Measurements from ENCODE around the gene NCKAP5L.

GRCh38 chr12:49832836-49833421 lies 4.7 kb upstream of the NCKAP5L start:
- TF ChIP-seq, protein P1, sequence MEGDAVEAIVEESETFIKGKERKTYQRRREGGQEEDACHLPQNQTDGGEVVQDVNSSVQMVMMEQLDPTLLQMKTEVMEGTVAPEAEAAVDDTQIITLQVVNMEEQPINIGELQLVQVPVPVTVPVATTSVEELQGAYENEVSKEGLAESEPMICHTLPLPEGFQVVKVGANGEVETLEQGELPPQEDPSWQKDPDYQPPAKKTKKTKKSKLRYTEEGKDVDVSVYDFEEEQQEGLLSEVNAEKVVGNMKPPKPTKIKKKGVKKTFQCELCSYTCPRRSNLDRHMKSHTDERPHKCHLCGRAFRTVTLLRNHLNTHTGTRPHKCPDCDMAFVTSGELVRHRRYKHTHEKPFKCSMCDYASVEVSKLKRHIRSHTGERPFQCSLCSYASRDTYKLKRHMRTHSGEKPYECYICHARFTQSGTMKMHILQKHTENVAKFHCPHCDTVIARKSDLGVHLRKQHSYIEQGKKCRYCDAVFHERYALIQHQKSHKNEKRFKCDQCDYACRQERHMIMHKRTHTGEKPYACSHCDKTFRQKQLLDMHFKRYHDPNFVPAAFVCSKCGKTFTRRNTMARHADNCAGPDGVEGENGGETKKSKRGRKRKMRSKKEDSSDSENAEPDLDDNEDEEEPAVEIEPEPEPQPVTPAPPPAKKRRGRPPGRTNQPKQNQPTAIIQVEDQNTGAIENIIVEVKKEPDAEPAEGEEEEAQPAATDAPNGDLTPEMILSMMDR (conservative IDR thresholded peaks at IDR 0.05 in 1 of 2, IDR thresholded peaks at IDR 0.05 in 1 of 2; ENCODE audit: low read depth in 1 of 2, low read length in 2 of 2): no peak
- no peak for TF ChIP-seq EZH2 (IDR thresholded peaks at IDR 0.05; ENCODE audit: low read length, missing control alignments)

All from fibroblast of lung (primary cell).